Measurements from ENCODE around the gene DUOX1. TPM values are rescaled to one million over a fixed set of nuclear protein-coding genes. Genes with fewer than 3 reads are reported as not detected.

The DUOX1 gene
- total and polyA plus RNA-seq, 12 donors, result 0.14 to 0.99 (median 0.61) TPM; not detected in 1

- peak; percentile 8 to 45 (median 36) for ATAC-seq
- Histone ChIP-seq H3K27ac (no peak overlapping the region), H3K4me3 (peak overlapping the region in 9 of 10 donors; percentile 3 to 44 (median 32)), H3K4me1 (peaks cover 8 to 41% (median 18%) of the 10 kb centered on the region in 9 donors), H3K9me3 (no peaks in the 10 kb centered on the region), H3K36me3 (no peaks in the 10 kb centered on the region), H3K27me3 (peaks cover 26 to 96% (median 86%) of the 10 kb centered on the region in 7 donors)
- 34 to 35% methylated on average over 33 of the region's 33 CpGs for WGBS, 2 donors
- intact Hi-C loops (cut with DNase I), result loop anchor here in 4 of 10 donors (5.0 to 10.0 kb wide), 4 partner anchors 73 to 150 kb away; no protein-coding TSS in a partner anchor
- no peak for DNase-seq
- no peak for TF ChIP-seq CTCF (IDR thresholded peaks at IDR 0.05)
Observed at GRCh38 chr15:45117308-45118130, 12.3 kb upstream of the DUOX1 start.

- WGBS, 2 donors, result 0% methylated on average over 14 of the region's 14 CpGs
- DNase-seq, result peak; percentile 81 to 89
- intact Hi-C loops (cut with DNase I), result loop anchor here in 4 of 10 donors (5.0 to 10.0 kb wide), 4 partner anchors 73 to 151 kb away; no protein-coding TSS in a partner anchor
- H3K9me3 ChIP-seq, result no peaks in the 10 kb centered on the region
- peaks cover 8 to 35% (median 15%) of the 10 kb centered on the region in 9 donors for H3K4me1 ChIP-seq
- H3K27ac ChIP-seq, result no peak overlapping the region
- H3K27me3 ChIP-seq, result peaks cover 22 to 94% (median 80%) of the 10 kb centered on the region in 7 donors
- H3K4me3 ChIP-seq, result peak overlapping the region in 8 of 10 donors; percentile 16 to 44 (median 34)
- TF ChIP-seq CTCF (IDR thresholded peaks at IDR 0.05), result peak; percentile 90 to 100 (median 99)
- ATAC-seq, result peak; percentile 93 to 97 (median 96)
- H3K36me3 ChIP-seq, result no peaks in the 10 kb centered on the region
Observed at GRCh38 chr15:45118131-45118588, 11.6 kb upstream of the DUOX1 start.

- TF ChIP-seq CTCF (IDR thresholded peaks at IDR 0.05), result no peak
- Histone ChIP-seq H3K36me3 (no peaks in the 10 kb centered on the region), H3K27ac (no peak overlapping the region), H3K4me3 (no peak overlapping the region), H3K4me1 (peaks cover 8 to 28% (median 15%) of the 10 kb centered on the region in 9 donors), H3K27me3 (peaks cover 20 to 90% (median 76%) of the 10 kb centered on the region in 7 donors), H3K9me3 (no peaks in the 10 kb centered on the region)
- WGBS, 2 donors, result 90 to 94% methylated on average over 5 of the region's 5 CpGs
- ATAC-seq (no peak), DNase-seq (no peak)
- intact Hi-C loops (cut with DNase I), result loop anchor here in 4 of 10 donors (5.0 to 10.0 kb wide), 4 partner anchors 74 to 152 kb away; no protein-coding TSS in a partner anchor
Observed at GRCh38 chr15:45118996-45119395, 10.8 kb upstream of the DUOX1 start.

GRCh38 chr15:45120081-45120972, 9.5 kb upstream of the DUOX1 start:
- Histone ChIP-seq H3K27me3 (peaks cover 18 to 87% (median 74%) of the 10 kb centered on the region in 7 donors), H3K27ac (no peak overlapping the region), H3K4me1 (peaks cover 8 to 20% (median 15%) of the 10 kb centered on the region in 9 donors), H3K4me3 (no peak overlapping the region), H3K9me3 (no peaks in the 10 kb centered on the region), H3K36me3 (no peaks in the 10 kb centered on the region)
- intact Hi-C loops (cut with DNase I), result no loop called here
- ATAC-seq (no peak), DNase-seq (no peak)
- WGBS, 2 donors, result 96% methylated on average over 10 of the region's 10 CpGs
- no peak for TF ChIP-seq CTCF (IDR thresholded peaks at IDR 0.05)
